ENCODE data around the gene RSRC1. TPM values are rescaled to one million over a fixed set of nuclear protein-coding genes. Genes with fewer than 3 reads are reported as not detected.

The RSRC1 gene
- total RNA-seq, 1 donor from 2014 or later, result 36.9 TPM

GRCh38 chr3:158568784-158569183 lies 458.9 kb downstream of the RSRC1 start:
- Mint-ChIP-seq H3K36me3 (ENCODE audit: low read depth) (peaks cover 2% of the 10 kb centered on the region), H3K27ac (ENCODE audit: unreplicated experiment) (no peak overlapping the region), H3K27me3 (ENCODE audit: low read depth) (peaks cover 39% of the 10 kb centered on the region), H3K4me3 (no peak overlapping the region), H3K4me1 (peaks cover 15% of the 10 kb centered on the region), H3K9me3 (peaks cover 4% of the 10 kb centered on the region)
- no peak for DNase-seq (ENCODE audit: low read depth, low spot score)
- no peak for TF ChIP-seq CTCF (conservative IDR thresholded peaks at IDR 0.05)

GRCh38 chr3:158569794-158570193 lies 459.9 kb downstream of the RSRC1 start:
- Mint-ChIP-seq H3K27me3 (ENCODE audit: low read depth) (peaks cover 39% of the 10 kb centered on the region), H3K4me3 (no peak overlapping the region), H3K36me3 (ENCODE audit: low read depth) (peaks cover 2% of the 10 kb centered on the region), H3K4me1 (peaks cover 15% of the 10 kb centered on the region), H3K27ac (ENCODE audit: unreplicated experiment) (no peak overlapping the region), H3K9me3 (peaks cover 4% of the 10 kb centered on the region)
- no peak for DNase-seq (ENCODE audit: low read depth, low spot score)
- TF ChIP-seq CTCF (conservative IDR thresholded peaks at IDR 0.05), result no peak

DNA sequence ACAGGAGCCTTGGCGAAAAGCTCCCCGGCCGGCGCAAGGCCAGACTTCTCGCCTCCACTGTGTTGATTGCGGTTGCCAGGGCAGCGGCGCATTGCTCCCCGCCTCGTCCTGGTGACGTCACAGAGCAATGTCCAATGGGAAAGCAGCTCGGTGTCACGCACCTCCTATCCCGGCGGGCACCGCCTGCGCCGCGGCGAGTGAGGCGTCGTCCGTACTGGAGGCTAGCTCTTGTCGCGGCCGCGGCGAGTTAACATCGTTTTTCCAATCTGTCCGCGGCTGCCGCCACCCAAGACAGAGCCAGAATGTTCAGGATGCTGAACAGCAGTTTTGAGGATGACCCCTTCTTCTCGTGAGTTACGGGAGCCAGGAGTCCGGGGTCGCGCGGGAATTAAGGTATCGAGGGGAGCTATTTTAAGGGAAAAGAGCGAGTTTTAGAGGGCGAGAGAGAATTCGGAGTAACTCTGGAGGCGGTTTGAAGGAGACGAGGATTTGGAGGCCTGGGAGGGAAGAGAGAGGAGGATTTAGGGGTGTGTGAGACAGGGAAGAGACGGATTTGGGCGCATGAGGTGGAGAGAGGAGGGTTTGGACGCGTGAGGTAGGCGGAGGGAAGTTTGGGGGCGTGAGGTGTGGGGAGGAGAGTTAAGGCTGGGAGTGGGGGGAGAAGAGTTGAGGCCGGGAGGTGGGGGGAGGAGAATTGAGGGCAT lies 461.3 kb downstream of the RSRC1 start, which contains the start of gene MLF1:
Gene MLF1, plus strand, starts transcription at position 196 of the 704 bp plus-strand sequence. Its CDS starts 107 bp downstream, at position 303.
- H3K27ac Mint-ChIP-seq (ENCODE audit: unreplicated experiment), result peak within 1 kb of the TSS; percentile 98
- peaks cover 2% of the 10 kb centered on the region for H3K36me3 Mint-ChIP-seq (ENCODE audit: low read depth)

DNA sequence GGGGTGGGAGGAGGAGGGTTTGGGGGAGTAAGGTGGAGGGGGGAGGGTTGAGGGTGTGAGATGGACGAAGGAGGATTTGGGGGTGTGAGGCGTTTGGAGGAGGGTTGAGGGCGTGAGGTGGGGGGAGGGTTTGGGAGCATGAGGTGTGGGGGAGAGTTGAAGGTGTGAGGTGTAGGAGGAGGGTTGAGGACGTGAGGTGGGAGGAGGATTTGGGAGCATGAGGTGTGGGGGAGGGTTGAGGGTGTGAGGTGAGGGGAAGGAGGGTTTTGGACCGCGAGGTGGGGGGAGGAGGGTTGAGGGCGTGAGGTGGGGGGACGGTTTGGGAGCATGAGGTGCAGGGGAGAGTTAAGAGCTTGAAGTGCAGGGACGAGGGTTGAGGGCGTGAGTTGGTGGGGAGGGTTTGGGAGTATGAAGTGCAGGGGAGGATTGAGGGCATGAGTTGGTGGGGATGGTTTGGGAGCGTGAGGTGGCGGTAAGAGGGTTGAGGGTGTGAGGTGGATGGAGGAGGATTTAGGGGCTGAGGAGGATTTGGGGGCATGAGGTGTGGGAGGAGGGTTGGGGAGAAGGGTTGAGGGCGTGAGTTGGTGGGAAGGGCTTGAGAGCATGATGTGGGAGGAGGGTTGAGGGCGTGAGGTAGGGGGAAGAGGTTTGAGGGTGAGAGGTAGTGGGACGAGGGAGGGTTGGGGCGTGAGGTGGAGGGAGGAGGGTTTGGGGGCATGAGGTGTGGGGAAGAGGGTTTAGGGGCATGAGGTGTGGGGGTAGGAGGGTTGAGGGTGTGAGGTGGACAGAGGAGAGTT lies 462.3 kb downstream of the RSRC1 start:
- Mint-ChIP-seq H3K9me3 (no peaks in the 10 kb centered on the region), H3K27ac (ENCODE audit: unreplicated experiment) (no peak overlapping the region), H3K4me3 (peak overlapping the region; percentile 27), H3K4me1 (peaks cover 15% of the 10 kb centered on the region), H3K36me3 (ENCODE audit: low read depth) (peaks cover 2% of the 10 kb centered on the region), H3K27me3 (ENCODE audit: low read depth) (peaks cover 35% of the 10 kb centered on the region)
- no peak for DNase-seq (ENCODE audit: low read depth, low spot score)
- no peak for TF ChIP-seq CTCF (conservative IDR thresholded peaks at IDR 0.05)

More for the DNA sequence above, 461.3 kb downstream of the RSRC1 start, which contains the start of gene MLF1:
- DNase-seq (ENCODE audit: low read depth, low spot score), result peak; percentile 92
- no peak for TF ChIP-seq CTCF (conservative IDR thresholded peaks at IDR 0.05)
- H3K27me3 Mint-ChIP-seq (ENCODE audit: low read depth), result peaks cover 39% of the 10 kb centered on the region
- H3K9me3 Mint-ChIP-seq, result no peaks in the 10 kb centered on the region
- peaks cover 15% of the 10 kb centered on the region for H3K4me1 Mint-ChIP-seq
- peak within 1 kb of the TSS; percentile 99 for H3K4me3 Mint-ChIP-seq

DNA sequence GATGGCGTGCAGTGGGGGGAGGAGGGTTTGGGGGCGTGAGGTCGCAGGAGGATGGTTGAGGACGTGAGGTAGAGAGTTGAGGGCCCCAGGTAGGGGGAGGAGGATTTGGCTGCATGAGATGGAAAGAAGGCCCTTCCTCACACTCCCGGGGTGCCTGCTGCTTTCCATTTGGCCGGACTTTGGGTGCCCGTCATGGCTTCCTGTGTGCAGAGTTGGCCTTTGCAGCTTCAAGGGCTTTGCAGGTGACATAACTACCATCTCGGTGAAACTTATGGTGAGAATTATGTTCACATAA lies 462.8 kb downstream of the RSRC1 start:
- Mint-ChIP-seq H3K36me3 (ENCODE audit: low read depth) (peaks cover 2% of the 10 kb centered on the region), H3K27me3 (ENCODE audit: low read depth) (peaks cover 30% of the 10 kb centered on the region), H3K9me3 (no peaks in the 10 kb centered on the region), H3K4me3 (no peak overlapping the region), H3K4me1 (peaks cover 15% of the 10 kb centered on the region), H3K27ac (ENCODE audit: unreplicated experiment) (no peak overlapping the region)
- DNase-seq (ENCODE audit: low read depth, low spot score), result no peak
- TF ChIP-seq CTCF (conservative IDR thresholded peaks at IDR 0.05), result no peak

Measured in neural crest cell (in vitro differentiated cells).